CD4-positive, alpha-beta T cell treated with Interleukin-6 for 4 hours (primary cell): ENCODE results near the gene CDK2AP2.
"Not testable (repeated sequence)": the region's sequence is repeated elsewhere in the genome, so short reads cannot be mapped to it uniquely, and the experiment has no call there.

ENCODE experiments used
- DNase-seq: peaks from one replicate; pipeline ENCODE4 v3.0.0-alpha.2; 2020; ENCODE audit warnings: mixed read lengths

Gene CDK2AP2

DNA sequence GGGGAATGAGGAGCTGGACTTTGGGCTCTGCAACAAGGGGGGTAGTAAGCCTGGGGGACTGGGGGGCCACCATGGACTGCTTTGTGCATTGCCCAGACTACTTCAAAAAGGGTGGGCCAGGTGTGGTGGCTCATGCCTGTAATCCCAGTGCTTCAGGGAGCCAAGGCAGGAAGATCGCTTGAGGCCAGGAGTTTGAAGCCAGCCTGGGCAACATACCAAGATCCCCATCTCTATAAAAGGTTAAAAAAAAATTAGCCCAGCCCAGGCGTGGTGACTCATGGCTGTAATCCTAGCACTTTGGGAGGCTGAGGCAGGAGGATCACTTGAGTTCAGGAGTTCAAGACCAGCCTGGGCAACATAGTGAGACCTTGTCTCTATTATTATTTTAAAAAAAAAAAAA is 42.4 kb downstream of the CDK2AP2 start:
- not testable (repeated sequence) for DNase-seq

- DNase-seq, result no peak
These were observed 42.8 kb downstream of the CDK2AP2 start for GRCh38 chr11:67465189-67465510.

DNA sequence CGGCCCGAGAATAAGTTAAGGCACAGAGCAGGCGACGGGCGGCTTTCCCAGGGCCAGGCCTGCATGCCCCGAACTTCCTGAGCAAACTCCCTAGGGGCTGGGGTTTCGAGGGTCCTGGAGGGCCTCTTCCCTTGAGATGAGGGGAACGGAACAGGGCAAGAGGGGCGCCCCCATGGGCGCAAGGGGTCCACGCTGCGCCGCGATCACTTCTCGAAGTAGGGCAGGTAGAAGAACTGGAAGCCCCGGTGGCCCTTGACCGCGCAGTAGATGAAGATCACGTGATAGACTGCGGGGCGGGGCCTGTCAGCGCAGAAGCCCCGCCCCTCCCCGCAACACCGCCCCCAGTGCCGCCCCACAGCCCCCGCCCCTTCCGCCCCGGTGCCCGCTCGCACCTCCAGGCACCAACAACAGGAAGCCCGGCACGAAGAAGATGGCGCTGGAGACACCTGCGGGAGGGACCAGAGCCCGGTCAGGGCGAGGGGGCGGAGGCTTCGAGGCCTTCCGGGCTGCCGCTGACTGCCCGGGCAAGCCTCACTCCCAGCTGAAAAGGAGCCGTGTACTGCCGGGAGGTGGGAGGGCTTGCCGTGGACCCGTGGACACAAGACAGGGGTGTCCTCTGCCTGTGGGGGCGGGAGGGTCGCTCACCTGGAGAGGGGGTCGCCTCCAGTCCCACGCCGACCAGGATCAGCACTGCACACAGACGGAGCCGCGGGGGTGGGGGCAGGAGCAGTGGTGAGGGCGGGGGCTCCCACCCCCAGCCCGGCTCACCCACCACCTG is 43.4 kb downstream of the CDK2AP2 start:
- peak; percentile 94 for DNase-seq

DNA sequence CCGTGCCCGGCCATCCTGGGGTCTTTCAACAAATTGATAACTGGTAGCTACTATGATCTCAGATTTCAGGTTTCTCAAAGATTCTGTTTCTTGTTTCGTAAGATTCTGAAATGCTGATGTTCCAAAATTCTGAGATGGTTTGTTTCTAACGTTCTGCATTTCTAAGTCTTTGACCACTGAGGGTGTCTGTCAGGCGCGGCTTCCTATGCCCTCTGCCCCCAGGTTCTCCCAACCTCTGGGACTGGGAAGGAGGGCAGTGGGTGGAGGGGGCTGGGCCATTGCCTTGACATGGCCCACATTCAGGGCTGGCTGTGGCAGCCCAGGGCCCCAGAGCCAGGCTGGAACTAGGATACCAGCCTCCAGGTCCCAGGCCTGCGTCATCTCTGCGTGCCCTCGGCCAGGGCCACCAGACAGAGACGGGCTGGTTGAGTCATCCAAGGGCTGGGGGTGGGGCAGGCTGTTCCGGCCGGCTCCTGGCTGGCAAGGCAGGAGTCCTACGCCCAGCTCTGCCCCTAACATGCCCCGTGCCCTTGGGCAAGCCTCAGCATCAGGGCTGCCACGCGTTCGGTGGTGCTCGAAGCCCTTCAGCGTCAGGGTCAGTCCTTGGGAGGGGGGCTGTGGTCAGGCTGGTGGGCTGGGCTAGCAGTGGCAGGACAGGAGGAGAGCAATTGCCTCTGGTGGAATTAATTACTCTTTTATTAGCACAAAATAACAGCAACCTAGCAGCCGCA is 44.1 kb downstream of the CDK2AP2 start:
- no peak for DNase-seq

- DNase-seq, result no peak
These were observed 44.8 kb downstream of the CDK2AP2 start for GRCh38 chr11:67463186-67463585.

GRCh38 chr11:67458266-67458665 is 49.7 kb downstream of the CDK2AP2 start:
- DNase-seq, result no peak

- DNase-seq, result no peak
These were observed 50.5 kb downstream of the CDK2AP2 start for GRCh38 chr11:67457453-67457852.
